ENCODE data around the gene OPN5. TPM values are rescaled to one million over a fixed set of nuclear protein-coding genes. Genes with fewer than 3 reads are reported as not detected.
"Not testable (repeated sequence)": the region's sequence is repeated elsewhere in the genome, so short reads cannot be mapped to it uniquely, and the experiment has no call there.

The OPN5 gene
- total RNA-seq, 4 donors from 2014 or later: not detected

DNA sequence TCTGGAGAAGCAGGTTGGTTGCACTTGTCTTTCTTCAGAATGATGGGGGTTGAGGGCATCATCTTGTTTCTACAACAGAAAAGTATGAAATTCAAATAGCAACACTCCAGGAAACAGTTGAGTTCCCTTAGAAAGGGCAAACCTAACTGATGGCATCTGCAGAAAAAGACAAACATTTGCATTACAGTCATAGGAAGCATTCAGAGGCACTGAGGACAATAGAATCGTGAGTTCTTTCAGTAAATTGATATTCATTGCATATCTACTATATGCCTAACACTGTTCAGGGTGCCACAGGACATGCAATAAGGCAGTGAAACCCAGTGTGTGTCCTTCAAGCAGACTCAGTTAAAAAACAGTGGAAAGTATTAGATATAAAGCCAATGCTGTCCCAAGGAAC is 41.1 kb upstream of the OPN5 start:
- no peaks in the 10 kb centered on the region for H3K27me3 ChIP-seq
- no peaks in the 10 kb centered on the region for H3K36me3 ChIP-seq
- DNase-seq: no peak
- no peaks in the 10 kb centered on the region for H3K4me1 ChIP-seq
- no peak overlapping the region for H3K27ac ChIP-seq
- no peak overlapping the region for H3K4me3 ChIP-seq
- no peak for TF ChIP-seq POLR2A (IDR thresholded peaks at IDR 0.05)
- TF ChIP-seq, protein P1, sequence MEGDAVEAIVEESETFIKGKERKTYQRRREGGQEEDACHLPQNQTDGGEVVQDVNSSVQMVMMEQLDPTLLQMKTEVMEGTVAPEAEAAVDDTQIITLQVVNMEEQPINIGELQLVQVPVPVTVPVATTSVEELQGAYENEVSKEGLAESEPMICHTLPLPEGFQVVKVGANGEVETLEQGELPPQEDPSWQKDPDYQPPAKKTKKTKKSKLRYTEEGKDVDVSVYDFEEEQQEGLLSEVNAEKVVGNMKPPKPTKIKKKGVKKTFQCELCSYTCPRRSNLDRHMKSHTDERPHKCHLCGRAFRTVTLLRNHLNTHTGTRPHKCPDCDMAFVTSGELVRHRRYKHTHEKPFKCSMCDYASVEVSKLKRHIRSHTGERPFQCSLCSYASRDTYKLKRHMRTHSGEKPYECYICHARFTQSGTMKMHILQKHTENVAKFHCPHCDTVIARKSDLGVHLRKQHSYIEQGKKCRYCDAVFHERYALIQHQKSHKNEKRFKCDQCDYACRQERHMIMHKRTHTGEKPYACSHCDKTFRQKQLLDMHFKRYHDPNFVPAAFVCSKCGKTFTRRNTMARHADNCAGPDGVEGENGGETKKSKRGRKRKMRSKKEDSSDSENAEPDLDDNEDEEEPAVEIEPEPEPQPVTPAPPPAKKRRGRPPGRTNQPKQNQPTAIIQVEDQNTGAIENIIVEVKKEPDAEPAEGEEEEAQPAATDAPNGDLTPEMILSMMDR (IDR thresholded peaks at IDR 0.05): no peak
- H3K9me3 ChIP-seq: no peaks in the 10 kb centered on the region

DNA sequence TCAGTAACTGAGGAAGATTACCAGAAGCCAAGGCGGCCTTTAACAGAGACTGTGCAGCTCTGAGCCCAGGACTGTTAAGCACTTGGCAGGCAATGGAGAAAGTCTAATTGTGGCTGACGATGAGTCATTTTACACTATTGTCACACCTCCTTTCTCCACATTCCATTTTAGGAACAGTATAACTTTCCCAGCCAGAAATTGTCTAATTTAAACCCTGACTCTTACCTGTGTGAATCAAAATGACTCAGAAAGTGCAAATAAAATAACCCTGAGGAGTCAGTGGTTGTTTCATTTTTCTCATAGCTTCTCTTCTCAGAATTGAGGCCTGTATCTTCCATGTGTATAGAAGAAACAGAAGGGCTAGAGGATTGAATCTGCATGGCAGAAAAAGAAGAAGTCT is 40.0 kb upstream of the OPN5 start:
- Histone ChIP-seq H3K4me1 (no peaks in the 10 kb centered on the region), H3K4me3 (no peak overlapping the region), H3K36me3 (no peaks in the 10 kb centered on the region), H3K9me3 (no peaks in the 10 kb centered on the region), H3K27ac (no peak overlapping the region), H3K27me3 (no peaks in the 10 kb centered on the region)
- no peak for TF ChIP-seq POLR2A (IDR thresholded peaks at IDR 0.05)
- TF ChIP-seq, protein P1 (IDR thresholded peaks at IDR 0.05): no peak
- DNase-seq: no peak

DNA sequence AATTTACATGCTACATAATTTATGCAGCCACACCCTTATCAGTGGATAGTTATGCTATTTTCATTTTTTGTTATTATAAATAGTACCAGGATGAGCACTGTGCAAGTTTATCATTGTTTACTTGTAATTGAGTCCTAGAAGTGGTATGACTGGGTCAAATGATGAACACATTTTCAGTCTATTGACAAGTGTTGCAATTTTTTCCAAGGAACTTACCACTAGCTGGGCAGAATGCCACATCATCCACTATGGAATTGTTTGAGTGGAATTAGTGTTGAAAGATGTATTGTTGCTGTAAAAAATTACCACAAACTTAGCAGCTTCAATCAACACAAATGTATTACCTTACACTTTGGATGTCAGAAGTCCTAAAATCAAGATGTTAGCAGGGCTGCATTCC is 38.1 kb upstream of the OPN5 start:
- H3K9me3 ChIP-seq: no peaks in the 10 kb centered on the region
- no peak for DNase-seq
- no peak overlapping the region for H3K4me3 ChIP-seq
- H3K4me1 ChIP-seq: no peaks in the 10 kb centered on the region
- H3K27me3 ChIP-seq: no peaks in the 10 kb centered on the region
- TF ChIP-seq, protein P1 (IDR thresholded peaks at IDR 0.05): no peak
- no peak for TF ChIP-seq POLR2A (IDR thresholded peaks at IDR 0.05)
- no peaks in the 10 kb centered on the region for H3K36me3 ChIP-seq
- H3K27ac ChIP-seq: no peak overlapping the region

DNA sequence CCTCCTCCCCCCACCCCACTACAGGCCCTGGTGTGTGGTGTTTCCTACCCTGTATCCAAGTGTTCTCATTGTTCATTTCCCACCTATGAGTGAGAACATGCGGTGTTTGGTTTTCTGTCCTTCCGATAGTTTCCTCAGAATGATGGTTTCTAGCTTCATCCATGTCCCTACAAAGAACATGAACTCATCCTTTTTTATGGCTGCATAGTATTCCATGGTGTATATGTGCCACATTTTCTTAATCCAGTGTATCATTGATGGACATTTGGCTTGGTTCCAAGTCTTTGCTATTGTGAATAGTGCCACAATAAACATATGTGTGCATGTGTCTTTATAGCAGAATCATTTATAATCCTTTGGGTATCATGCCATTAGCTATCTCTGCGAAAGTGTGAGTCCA is 36.6 kb upstream of the OPN5 start:
- not testable (repeated sequence) for H3K4me1 ChIP-seq, H3K27me3 ChIP-seq, H3K4me3 ChIP-seq, H3K9me3 ChIP-seq, H3K27ac ChIP-seq, DNase-seq, H3K36me3 ChIP-seq

DNA sequence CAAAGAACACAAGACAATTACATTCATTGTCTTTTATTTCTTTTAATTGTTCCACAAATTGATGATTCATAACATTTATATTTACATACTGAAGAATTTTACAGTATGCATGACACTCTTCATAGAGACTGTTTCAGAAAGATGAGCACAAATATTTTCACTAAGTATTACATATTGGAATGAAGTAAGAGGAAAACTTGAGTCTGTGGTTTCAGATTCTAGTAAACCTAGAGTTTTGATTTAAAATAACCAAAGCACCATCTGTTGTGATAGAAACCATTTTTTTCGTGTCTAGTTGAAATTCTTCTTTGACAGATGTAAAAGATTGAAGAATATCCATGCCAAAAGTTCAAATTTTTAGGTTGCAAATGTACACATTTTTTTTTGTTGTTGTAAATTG is 32.1 kb upstream of the OPN5 start:
- Histone ChIP-seq H3K4me1 (no peaks in the 10 kb centered on the region), H3K9me3 (no peaks in the 10 kb centered on the region)

DNA sequence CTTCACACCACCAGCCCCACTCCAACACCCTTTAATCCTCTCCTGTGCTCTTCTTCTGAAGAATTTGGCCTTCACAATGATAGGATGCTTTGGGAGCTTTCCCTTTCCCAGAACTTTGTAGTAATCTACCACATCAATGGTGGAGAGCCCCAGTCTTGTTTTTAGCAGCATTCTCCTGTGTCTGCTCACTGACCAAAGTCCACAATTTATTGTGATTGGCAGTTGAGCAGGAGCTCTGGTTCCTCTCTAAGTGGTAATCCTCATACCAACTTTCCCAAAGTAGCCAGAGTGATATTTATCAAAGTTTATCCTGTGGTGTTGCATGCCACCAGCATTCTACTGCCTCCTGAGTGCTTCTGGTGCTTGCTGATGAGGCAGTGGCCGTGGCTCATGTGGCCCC is 29.0 kb upstream of the OPN5 start:
- Histone ChIP-seq H3K27ac (no peak overlapping the region), H3K36me3 (no peaks in the 10 kb centered on the region), H3K4me3 (no peak overlapping the region), H3K27me3 (no peaks in the 10 kb centered on the region), H3K9me3 (no peaks in the 10 kb centered on the region), H3K4me1 (no peaks in the 10 kb centered on the region)
- TF ChIP-seq, protein P1 (IDR thresholded peaks at IDR 0.05): no peak
- TF ChIP-seq POLR2A (IDR thresholded peaks at IDR 0.05): no peak
- no peak for DNase-seq

More for the DNA sequence above, 32.1 kb upstream of the OPN5 start:
- Histone ChIP-seq H3K36me3 (no peaks in the 10 kb centered on the region), H3K4me3 (no peak overlapping the region), H3K27me3 (no peaks in the 10 kb centered on the region), H3K27ac (no peak overlapping the region)
- TF ChIP-seq, protein P1 (IDR thresholded peaks at IDR 0.05): no peak
- TF ChIP-seq POLR2A (IDR thresholded peaks at IDR 0.05): no peak
- DNase-seq: no peak
